HG02571 (cell line): ENCODE data around the gene RALB.
A peak's percentile ranks its signal among the peaks of the same experiment; 100 is the strongest.
"Not testable (repeated sequence)": the region's sequence is repeated elsewhere in the genome, so short reads cannot be mapped to it uniquely, and the experiment has no call there.

ENCODE experiments used
- ATAC-seq: cut with Tn5 transposase; IDR thresholded peaks from one replicate; pipeline ENCODE4 v1.9.1; 2021; ENCODE audit warnings: mild to moderate bottlenecking, moderate library complexity; ENCODE audit not compliant: unreplicated experiment

The RALB gene

GRCh38 chr2:120241684-120242083, 11.0 kb upstream of the RALB start:
- ATAC-seq, result no peak

- no peak for ATAC-seq
Measured at GRCh38 chr2:120243211-120243610, 9.4 kb upstream of the RALB start.

GRCh38 chr2:120243875-120244553, 8.6 kb upstream of the RALB start:
- no peak for ATAC-seq

- ATAC-seq, result no peak
Measured at GRCh38 chr2:120244656-120245519, 7.8 kb upstream of the RALB start.

- ATAC-seq, result no peak
Measured at GRCh38 chr2:120245520-120246332, 6.9 kb upstream of the RALB start.

- no peak for ATAC-seq
Measured at GRCh38 chr2:120246546-120247300, 5.9 kb upstream of the RALB start.

GRCh38 chr2:120247851-120248250, 4.8 kb upstream of the RALB start:
- ATAC-seq, result no peak

- no peak for ATAC-seq
Measured at GRCh38 chr2:120250640-120251039, 2.0 kb upstream of the RALB start.

- ATAC-seq, result no peak
Measured at GRCh38 chr2:120251078-120251477, 1.6 kb upstream of the RALB start.

GRCh38 chr2:120251880-120252224, 800 bp upstream of the RALB start:
- no peak for ATAC-seq

GRCh38 chr2:120253021-120253882, 600 bp downstream of the RALB start:
- peak; percentile 22 for ATAC-seq

- ATAC-seq, result no peak
Measured at GRCh38 chr2:120254178-120254577, 1.5 kb downstream of the RALB start.

- ATAC-seq, result no peak
Measured at GRCh38 chr2:120255071-120255470, 2.4 kb downstream of the RALB start.

- no peak for ATAC-seq
Measured at GRCh38 chr2:120255986-120256650, 3.5 kb downstream of the RALB start.

- ATAC-seq, result no peak
Measured at GRCh38 chr2:120256651-120257000, 4.0 kb downstream of the RALB start.

- no peak for ATAC-seq
Measured at GRCh38 chr2:120257522-120257921, 4.9 kb downstream of the RALB start.

GRCh38 chr2:120258196-120258595, 5.5 kb downstream of the RALB start:
- no peak for ATAC-seq

- not testable (repeated sequence) for ATAC-seq
Measured at GRCh38 chr2:120259939-120260338, 7.3 kb downstream of the RALB start.

GRCh38 chr2:120260736-120261135, 8.1 kb downstream of the RALB start:
- no peak for ATAC-seq
